GM19193 (cell line): ENCODE results near the gene CCL20.

ENCODE experiments used
- POLR2A ChIP-seq: IDR thresholded peaks from 4 replicates; pipeline ENCODE4 v1.6.1; 2011; ENCODE audit not compliant: insufficient read depth, insufficient read length; ENCODE audit errors: extremely low read depth

The CCL20 gene

GRCh38 chr2:227818675-227819397 lies 5.2 kb downstream of the CCL20 start:
- TF ChIP-seq POLR2A = no peak

- TF ChIP-seq POLR2A = no peak
These were observed 5.7 kb downstream of the CCL20 start for GRCh38 chr2:227819398-227819697.

- no peak for TF ChIP-seq POLR2A
These were observed 7.7 kb downstream of the CCL20 start for GRCh38 chr2:227821043-227821942.

GRCh38 chr2:227822416-227823003 lies 8.9 kb downstream of the CCL20 start:
- TF ChIP-seq POLR2A = no peak

GRCh38 chr2:227823922-227824321 lies 10.3 kb downstream of the CCL20 start:
- no peak for TF ChIP-seq POLR2A

- no peak for TF ChIP-seq POLR2A
These were observed 11.1 kb downstream of the CCL20 start for GRCh38 chr2:227824711-227825110.

- TF ChIP-seq POLR2A = no peak
These were observed 12.4 kb downstream of the CCL20 start for GRCh38 chr2:227826019-227826521.

- no peak for TF ChIP-seq POLR2A
These were observed 12.9 kb downstream of the CCL20 start for GRCh38 chr2:227826563-227826962.

- TF ChIP-seq POLR2A = no peak
These were observed 13.5 kb downstream of the CCL20 start for GRCh38 chr2:227827143-227827542.

GRCh38 chr2:227828477-227828912 lies 14.9 kb downstream of the CCL20 start:
- no peak for TF ChIP-seq POLR2A

GRCh38 chr2:227829337-227829736 lies 15.7 kb downstream of the CCL20 start:
- TF ChIP-seq POLR2A = no peak

GRCh38 chr2:227834423-227834822 lies 20.8 kb downstream of the CCL20 start:
- TF ChIP-seq POLR2A = no peak

- TF ChIP-seq POLR2A = no peak
These were observed 21.4 kb downstream of the CCL20 start for GRCh38 chr2:227834916-227835650.

GRCh38 chr2:227846831-227847230 lies 33.2 kb downstream of the CCL20 start:
- TF ChIP-seq POLR2A = no peak

- TF ChIP-seq POLR2A = no peak
These were observed 34.5 kb downstream of the CCL20 start for GRCh38 chr2:227848146-227848545.
